ENCODE measurements around the gene VTN. TPM values are rescaled to one million over a fixed set of nuclear protein-coding genes. Genes with fewer than 3 reads are reported as not detected.
"Not testable (repeated sequence)": the region's sequence is repeated elsewhere in the genome, so short reads cannot be mapped to it uniquely, and the experiment has no call there.

Gene VTN
- total and polyA plus RNA-seq, 9 donors = 0.21 to 6.5 (median 0.48) TPM

- H3K4me3 ChIP-seq (ENCODE audit: low read length) = no peak overlapping the region
- peaks cover 2% of the 10 kb centered on the region for H3K4me1 ChIP-seq (ENCODE audit: control insufficient read depth, insufficient read depth, low read length)
- 81% methylated on average over 9 of the region's 10 CpGs for WGBS (ENCODE audit: insufficient coverage)
- H3K27me3 ChIP-seq (ENCODE audit: control insufficient read depth, insufficient read depth, low read length) = no peaks in the 10 kb centered on the region
- peaks cover 84% of the 10 kb centered on the region for H3K36me3 ChIP-seq (ENCODE audit: control insufficient read depth, insufficient read depth, low read length)
- no peak for DNase-seq
- no peaks in the 10 kb centered on the region for H3K9me3 ChIP-seq (replicated peaks; ENCODE audit: control insufficient read depth, low read depth, low read length)
- no peak overlapping the region for H3K27ac ChIP-seq (ENCODE audit: low read length)
Observed at GRCh38 chr17:28343491-28343932, 26.6 kb downstream of the VTN start.

DNA sequence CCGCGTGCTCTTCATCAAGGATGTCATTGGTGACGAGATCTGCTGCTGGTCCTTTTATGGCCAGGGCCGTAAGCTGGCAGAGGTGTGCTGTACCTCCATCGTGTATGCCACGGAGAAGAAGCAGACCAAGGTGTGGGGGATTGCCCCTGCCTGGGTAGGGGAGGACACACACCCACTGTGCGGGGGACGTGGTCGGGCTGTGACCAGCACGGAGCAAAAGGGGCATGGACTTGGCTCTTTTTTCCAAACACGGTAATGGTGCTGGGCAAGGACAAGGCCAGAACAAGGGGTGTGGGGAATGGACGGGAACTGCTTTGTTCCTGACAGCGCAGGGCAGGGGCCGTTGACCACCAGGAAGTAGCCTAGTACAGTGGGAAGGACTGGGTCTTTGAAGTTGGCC lies 27.8 kb downstream of the VTN start:
- H3K36me3 ChIP-seq (ENCODE audit: control insufficient read depth, insufficient read depth, low read length) = peaks cover 74% of the 10 kb centered on the region
- no peak for DNase-seq
- no peak overlapping the region for H3K4me3 ChIP-seq (ENCODE audit: low read length)
- H3K27ac ChIP-seq (ENCODE audit: low read length) = no peak overlapping the region
- H3K27me3 ChIP-seq (ENCODE audit: control insufficient read depth, insufficient read depth, low read length) = no peaks in the 10 kb centered on the region
- H3K9me3 ChIP-seq (replicated peaks; ENCODE audit: control insufficient read depth, low read depth, low read length) = no peaks in the 10 kb centered on the region
- WGBS (ENCODE audit: insufficient coverage) = 88% methylated on average over 14 of the region's 14 CpGs
- peaks cover 9% of the 10 kb centered on the region for H3K4me1 ChIP-seq (ENCODE audit: control insufficient read depth, insufficient read depth, low read length)

GRCh38 chr17:28341516-28341915 lies 28.6 kb downstream of the VTN start:
- Histone ChIP-seq H3K9me3 (replicated peaks; ENCODE audit: control insufficient read depth, low read depth, low read length) (no peaks in the 10 kb centered on the region), H3K36me3 (ENCODE audit: control insufficient read depth, insufficient read depth, low read length) (peaks cover 67% of the 10 kb centered on the region), H3K4me3 (ENCODE audit: low read length) (no peak overlapping the region), H3K4me1 (ENCODE audit: control insufficient read depth, insufficient read depth, low read length) (peaks cover 17% of the 10 kb centered on the region), H3K27me3 (ENCODE audit: control insufficient read depth, insufficient read depth, low read length) (no peaks in the 10 kb centered on the region), H3K27ac (ENCODE audit: low read length) (no peak overlapping the region)
- DNase-seq = no peak
- 100% methylated on average over 8 of the region's 11 CpGs for WGBS (ENCODE audit: insufficient coverage)

DNA sequence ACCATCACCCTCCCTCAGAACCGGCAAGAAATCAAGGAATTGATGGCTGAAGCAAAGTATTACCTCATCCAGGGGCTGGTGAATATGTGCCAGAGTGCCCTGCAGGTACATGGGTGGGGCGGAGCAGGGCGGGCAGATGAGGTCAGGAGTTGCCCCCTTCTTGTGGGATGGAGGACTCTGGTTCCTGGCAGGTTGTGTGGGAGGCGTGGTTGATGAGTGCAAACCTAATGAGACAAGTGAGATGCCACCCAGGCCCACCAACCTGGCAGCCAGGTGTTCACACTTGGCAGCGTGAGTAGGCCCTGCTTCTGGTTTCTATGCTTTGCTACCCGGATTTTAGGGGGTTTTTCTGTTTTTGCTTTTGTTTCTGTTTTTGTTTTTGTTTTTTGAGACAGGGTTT lies 29.7 kb downstream of the VTN start:
- DNase-seq = no peak
- H3K36me3 ChIP-seq (ENCODE audit: control insufficient read depth, insufficient read depth, low read length) = peaks cover 56% of the 10 kb centered on the region
- WGBS (ENCODE audit: insufficient coverage) = 100% methylated on average over 4 of the region's 6 CpGs
- H3K27me3 ChIP-seq (ENCODE audit: control insufficient read depth, insufficient read depth, low read length) = no peaks in the 10 kb centered on the region
- H3K9me3 ChIP-seq (replicated peaks; ENCODE audit: control insufficient read depth, low read depth, low read length) = no peaks in the 10 kb centered on the region
- H3K4me3 ChIP-seq (ENCODE audit: low read length) = no peak overlapping the region
- no peak overlapping the region for H3K27ac ChIP-seq (ENCODE audit: low read length)
- H3K4me1 ChIP-seq (ENCODE audit: control insufficient read depth, insufficient read depth, low read length) = peaks cover 20% of the 10 kb centered on the region

DNA sequence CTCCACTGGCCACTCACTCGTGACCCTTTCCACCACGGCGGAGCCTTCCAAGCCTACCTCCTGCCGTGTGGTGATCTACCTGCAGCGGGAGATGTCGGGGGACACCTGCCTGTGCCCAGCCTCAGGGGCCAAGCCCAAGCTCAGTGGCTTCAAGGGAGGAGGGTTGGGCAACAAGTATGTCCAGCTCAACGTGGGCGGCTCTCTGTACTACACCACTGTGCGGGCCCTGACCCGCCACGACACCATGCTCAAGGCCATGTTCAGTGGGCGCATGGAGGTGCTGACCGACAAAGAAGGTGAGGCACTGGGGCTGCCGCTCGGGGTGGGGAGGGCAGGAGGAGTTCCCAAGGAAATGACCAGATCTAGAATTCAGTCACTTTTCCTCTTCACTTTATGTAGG lies 30.7 kb downstream of the VTN start:
- H3K9me3 ChIP-seq (replicated peaks; ENCODE audit: control insufficient read depth, low read depth, low read length) = no peaks in the 10 kb centered on the region
- H3K27me3 ChIP-seq (ENCODE audit: control insufficient read depth, insufficient read depth, low read length) = no peaks in the 10 kb centered on the region
- peaks cover 47% of the 10 kb centered on the region for H3K36me3 ChIP-seq (ENCODE audit: control insufficient read depth, insufficient read depth, low read length)
- no peak overlapping the region for H3K4me3 ChIP-seq (ENCODE audit: low read length)
- no peak for DNase-seq
- 94% methylated on average over 12 of the region's 15 CpGs for WGBS (ENCODE audit: insufficient coverage)
- no peak overlapping the region for H3K27ac ChIP-seq (ENCODE audit: low read length)
- peaks cover 24% of the 10 kb centered on the region for H3K4me1 ChIP-seq (ENCODE audit: control insufficient read depth, insufficient read depth, low read length)

- not testable (repeated sequence) for H3K4me3 ChIP-seq (ENCODE audit: low read length); H3K27me3 ChIP-seq (ENCODE audit: control insufficient read depth, insufficient read depth, low read length); H3K9me3 ChIP-seq (replicated peaks; ENCODE audit: control insufficient read depth, low read depth, low read length); DNase-seq
- peaks cover 40% of the 10 kb centered on the region for H3K36me3 ChIP-seq (ENCODE audit: control insufficient read depth, insufficient read depth, low read length)
- 100% methylated on average over 1 of the region's 8 CpGs for WGBS (ENCODE audit: insufficient coverage)
- peak overlapping the region; percentile 52 for H3K27ac ChIP-seq (ENCODE audit: low read length)
- H3K4me1 ChIP-seq (ENCODE audit: control insufficient read depth, insufficient read depth, low read length) = peaks cover 30% of the 10 kb centered on the region
Observed at GRCh38 chr17:28338769-28339212, 31.3 kb downstream of the VTN start.

- H3K4me1 ChIP-seq (ENCODE audit: control insufficient read depth, insufficient read depth, low read length) = peaks cover 31% of the 10 kb centered on the region
- DNase-seq = peak; percentile 52
- H3K27ac ChIP-seq (ENCODE audit: low read length) = peak overlapping the region; percentile 97
- peaks cover 37% of the 10 kb centered on the region for H3K36me3 ChIP-seq (ENCODE audit: control insufficient read depth, insufficient read depth, low read length)
- H3K27me3 ChIP-seq (ENCODE audit: control insufficient read depth, insufficient read depth, low read length) = no peaks in the 10 kb centered on the region
- no peaks in the 10 kb centered on the region for H3K9me3 ChIP-seq (replicated peaks; ENCODE audit: control insufficient read depth, low read depth, low read length)
- WGBS (ENCODE audit: insufficient coverage) = 47% methylated on average over 2 of the region's 5 CpGs
- H3K4me3 ChIP-seq (ENCODE audit: low read length) = no peak overlapping the region
Observed at GRCh38 chr17:28338056-28338768, 31.9 kb downstream of the VTN start.

- H3K4me1 ChIP-seq (ENCODE audit: control insufficient read depth, insufficient read depth, low read length) = peaks cover 33% of the 10 kb centered on the region
- no peaks in the 10 kb centered on the region for H3K27me3 ChIP-seq (ENCODE audit: control insufficient read depth, insufficient read depth, low read length)
- peak; percentile 88 for DNase-seq
- H3K27ac ChIP-seq (ENCODE audit: low read length) = peak overlapping the region; percentile 97
- peak overlapping the region; percentile 90 for H3K4me3 ChIP-seq (ENCODE audit: low read length)
- peaks cover 35% of the 10 kb centered on the region for H3K36me3 ChIP-seq (ENCODE audit: control insufficient read depth, insufficient read depth, low read length)
- no peaks in the 10 kb centered on the region for H3K9me3 ChIP-seq (replicated peaks; ENCODE audit: control insufficient read depth, low read depth, low read length)
- 2% methylated on average over 21 of the region's 29 CpGs for WGBS (ENCODE audit: insufficient coverage)
Observed at GRCh38 chr17:28335959-28336871, 33.9 kb downstream of the VTN start.

- Histone ChIP-seq H3K4me1 (ENCODE audit: control insufficient read depth, insufficient read depth, low read length) (peaks cover 33% of the 10 kb centered on the region), H3K27me3 (ENCODE audit: control insufficient read depth, insufficient read depth, low read length) (no peaks in the 10 kb centered on the region), H3K4me3 (ENCODE audit: low read length) (peak within 1 kb of the TSS; percentile 90), H3K36me3 (ENCODE audit: control insufficient read depth, insufficient read depth, low read length) (peaks cover 36% of the 10 kb centered on the region), H3K9me3 (replicated peaks; ENCODE audit: control insufficient read depth, low read depth, low read length) (no peaks in the 10 kb centered on the region), H3K27ac (ENCODE audit: low read length) (peak within 1 kb of the TSS; percentile 97)
- peak; percentile 100 for DNase-seq
- WGBS (ENCODE audit: insufficient coverage) = under 1% methylated on average over 62 of the region's 62 CpGs
Observed at GRCh38 chr17:28335201-28335958, 34.7 kb downstream of the VTN start, which contains the start of the genes IFT20 and TNFAIP1. IFT20 (minus strand) TSS chr17:28335472; CDS start chr17:28331985, 3,487 bp downstream. TNFAIP1 (plus strand) TSS chr17:28335761; CDS start chr17:28339522, 3,761 bp downstream.
